Left renal cortex interstitium (tissue), 4 donors: ENCODE measurements around the gene PACRG. TPM values are rescaled to one million over a fixed set of nuclear protein-coding genes. Genes with fewer than 3 reads are reported as not detected.

ENCODE experiments used
- DNase-seq, 4 donors: peaks; one replicate each; pipeline ENCODE4 v3.0.0-alpha.2; 2013; ENCODE audit warnings: low read depth in 4 of 4, low spot score in 2 of 4, missing footprints in 1 of 4
- polyA plus RNA-seq, 4 donors: library from polyadenylated mRNA; unstranded; fragments of 120-200 nt; gene quantifications; one replicate each; pipeline ENCODE4 v1.2.1, GENCODE V29; 2013; ENCODE audit not compliant: insufficient read length in 4 of 4

Gene PACRG
- polyA plus RNA-seq, 4 donors: 13.7 to 20.1 (median 15.1) TPM

DNA sequence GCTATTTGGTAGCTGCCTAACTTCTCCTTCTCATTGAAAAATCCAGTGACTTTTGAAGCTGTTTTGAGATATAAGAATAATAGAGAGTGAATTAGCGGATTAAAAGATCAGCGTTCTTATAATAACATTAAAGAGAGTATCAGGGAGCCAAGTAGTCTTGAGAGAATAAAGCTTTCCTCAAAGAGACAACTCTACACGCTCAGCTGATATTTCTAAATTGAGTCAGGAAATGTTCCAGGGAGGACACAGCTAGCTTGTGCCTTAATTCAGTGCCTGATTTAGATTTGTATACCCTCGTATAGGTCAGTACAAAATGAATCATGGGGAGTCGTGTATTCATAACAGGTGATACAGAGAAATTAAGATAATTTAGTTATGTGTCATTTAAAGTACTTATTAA, 611.7 kb downstream of the PACRG start:
- DNase-seq: no peak

DNA sequence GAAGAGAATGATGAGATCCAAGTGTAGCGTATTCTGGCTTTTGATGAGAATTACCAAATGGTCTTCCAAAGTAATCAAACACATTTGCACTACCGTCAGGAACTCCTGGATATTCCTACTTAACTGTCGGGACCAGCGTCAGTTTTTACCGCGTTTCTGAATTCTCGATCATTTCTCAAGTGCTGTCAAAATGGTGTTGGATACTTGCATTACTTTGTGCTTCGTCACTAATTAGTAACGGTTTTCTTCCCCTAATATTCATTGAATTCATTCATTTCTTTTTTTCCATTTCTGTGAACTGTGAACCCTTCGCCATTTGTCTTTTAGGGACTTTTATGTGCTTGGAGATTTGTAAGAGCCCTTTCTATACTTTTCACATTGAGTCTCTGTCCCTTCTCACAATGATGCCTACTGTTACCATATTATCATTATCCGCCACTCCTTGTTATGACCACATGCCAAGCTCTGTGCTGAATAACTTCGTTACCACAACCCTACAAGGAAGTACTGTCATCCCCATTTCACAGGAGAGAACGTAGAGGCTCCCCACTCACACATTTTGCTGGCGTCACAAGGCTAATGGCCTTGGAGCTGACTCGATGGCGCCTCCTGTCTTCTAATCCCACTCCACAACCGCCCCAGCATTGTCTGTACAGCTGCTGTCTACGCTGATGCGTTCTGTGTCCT, 612.6 kb downstream of the PACRG start:
- no peak for DNase-seq

DNA sequence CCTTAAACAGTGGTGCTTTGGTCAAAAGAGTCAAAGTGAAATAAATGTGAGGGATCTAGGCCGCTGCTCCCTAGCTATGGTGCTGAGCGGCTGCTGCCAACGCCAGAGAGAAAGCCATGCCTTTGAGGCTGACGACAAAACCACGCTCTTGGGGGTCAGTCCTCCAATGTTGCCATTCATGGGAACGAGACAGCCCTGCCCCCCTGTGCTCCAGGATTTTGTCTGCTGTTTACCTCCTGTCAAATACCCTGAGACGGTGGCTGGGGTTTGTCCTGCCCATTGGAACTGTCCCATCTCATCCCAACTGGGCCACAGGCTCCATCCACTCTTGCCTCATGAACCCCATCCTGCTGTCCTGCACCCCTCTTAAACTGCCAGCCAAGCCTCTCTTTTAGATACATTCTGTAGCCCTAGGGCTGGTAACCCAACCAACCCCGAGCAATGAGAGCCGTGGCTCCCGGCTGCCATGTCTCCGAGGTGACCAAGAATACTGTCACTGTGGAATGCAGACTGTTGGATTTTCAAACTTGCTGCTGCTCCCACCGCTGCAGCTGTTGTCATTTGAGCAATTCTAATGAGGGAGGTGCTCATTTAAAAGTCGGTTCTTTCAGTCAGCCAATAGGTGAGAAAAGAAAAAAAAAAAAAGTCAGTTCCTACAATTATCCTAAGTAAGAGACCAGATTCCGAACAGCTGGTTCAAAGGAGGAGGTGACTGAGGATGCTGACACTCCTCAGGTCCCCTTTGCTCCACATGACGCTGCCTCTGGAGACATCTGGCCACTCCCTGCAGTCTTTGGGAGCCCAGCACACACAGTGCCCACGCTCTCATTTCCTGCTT, 613.7 kb downstream of the PACRG start:
- DNase-seq: no peak

DNA sequence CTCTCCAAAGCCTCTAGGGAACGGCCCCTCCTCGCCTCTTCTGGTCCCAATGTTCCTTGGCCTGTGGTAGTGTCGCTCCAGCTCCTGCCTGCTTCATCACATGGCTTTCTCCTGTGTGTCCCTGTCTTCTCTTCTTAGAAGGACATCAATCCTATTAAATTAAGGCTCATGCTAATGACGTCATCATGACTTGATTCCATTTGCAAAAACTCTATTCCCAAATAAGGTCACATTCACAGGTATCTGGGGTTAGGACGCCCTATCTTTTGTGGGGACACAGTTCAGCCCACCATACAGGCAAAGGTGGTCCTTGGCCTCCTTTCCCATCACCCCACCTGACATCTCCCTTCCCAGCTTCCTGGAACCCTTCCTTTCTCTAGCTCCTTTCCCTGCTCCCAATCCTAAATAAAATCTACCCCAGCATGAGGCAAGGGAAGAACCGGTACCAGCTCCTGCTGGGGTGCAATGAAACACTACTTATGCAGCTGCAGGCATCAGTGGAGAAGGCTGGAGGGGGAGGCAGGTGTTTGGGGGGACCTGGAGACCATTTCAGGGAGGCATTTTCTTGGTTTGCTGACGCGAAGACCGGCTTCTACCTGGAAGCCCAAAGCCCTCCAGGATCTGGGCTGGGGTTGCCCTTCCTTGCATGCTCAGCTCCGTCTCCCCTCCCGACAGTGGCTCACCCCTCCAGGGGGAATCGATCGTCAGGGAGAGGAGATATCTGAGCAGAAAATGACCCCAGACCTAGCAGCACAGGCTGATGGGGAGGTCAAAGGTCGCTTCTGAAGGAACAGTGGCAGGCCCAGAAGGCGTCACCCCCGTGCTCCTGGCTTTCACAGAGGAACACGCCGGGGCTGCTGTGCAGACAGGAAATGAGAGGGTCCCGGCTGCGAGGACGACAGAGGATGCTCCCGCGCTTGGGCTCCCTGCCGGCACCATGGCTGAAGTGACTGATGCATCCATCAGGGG, 615.1 kb downstream of the PACRG start:
- DNase-seq: no peak

DNA sequence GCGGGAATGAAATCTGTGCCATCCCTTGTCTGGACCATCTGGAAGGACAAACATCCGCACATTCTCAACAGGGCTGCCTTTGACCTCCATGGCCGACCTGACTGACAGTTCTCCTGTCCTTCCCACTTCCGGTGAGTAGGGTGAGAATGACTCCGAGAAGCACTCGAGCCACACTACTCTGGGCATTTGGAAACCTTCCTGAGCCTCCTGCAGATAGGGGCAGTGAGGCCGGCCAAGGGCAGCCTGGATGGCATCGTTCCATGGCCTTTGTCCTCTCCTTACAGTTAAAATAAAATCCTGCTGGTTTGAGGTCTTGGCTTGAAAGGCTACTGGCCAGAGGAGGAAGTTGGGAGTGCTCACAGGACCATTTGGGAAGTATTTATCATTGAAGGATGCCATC, 615.8 kb downstream of the PACRG start:
- DNase-seq: no peak

DNA sequence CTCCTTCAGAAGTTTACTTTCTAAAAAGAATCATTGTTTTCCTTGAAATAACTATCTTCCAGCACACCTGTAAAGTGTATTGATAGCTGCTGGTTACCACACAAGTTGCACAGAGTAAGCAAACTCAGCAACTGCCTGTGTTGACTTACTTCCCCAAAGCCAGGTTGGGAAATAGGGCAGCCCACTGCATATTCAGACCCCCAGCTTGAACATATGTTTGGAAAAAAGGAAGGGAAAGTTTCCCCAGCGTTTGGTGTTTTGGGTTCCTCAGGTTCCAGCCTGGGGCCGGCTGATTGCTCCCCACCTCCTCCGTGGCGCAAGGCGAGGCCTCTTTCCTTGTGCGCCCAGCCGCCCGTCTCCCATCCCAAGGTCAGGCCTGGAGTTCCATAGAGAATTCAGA, 616.6 kb downstream of the PACRG start:
- no peak for DNase-seq

DNA sequence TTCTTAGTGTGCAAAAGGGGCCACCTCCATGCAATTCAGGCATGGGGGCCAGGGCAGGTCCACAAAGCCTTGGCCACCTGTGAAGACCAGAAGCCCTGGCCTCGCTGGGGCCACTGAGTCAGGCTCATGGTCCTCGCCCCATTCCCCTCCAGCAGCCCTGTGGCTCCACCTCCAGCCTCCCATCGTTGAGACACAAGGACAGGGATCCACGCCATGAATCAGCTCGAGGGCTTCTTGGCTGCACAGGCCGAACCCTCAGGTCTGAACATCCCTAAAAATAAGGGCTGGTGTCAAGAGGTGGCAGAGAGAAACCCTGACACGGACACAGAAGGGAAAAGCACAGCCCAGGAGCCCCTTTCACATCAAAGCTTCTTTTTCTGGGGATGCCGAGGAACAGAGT, 618.2 kb downstream of the PACRG start:
- DNase-seq: no peak

DNA sequence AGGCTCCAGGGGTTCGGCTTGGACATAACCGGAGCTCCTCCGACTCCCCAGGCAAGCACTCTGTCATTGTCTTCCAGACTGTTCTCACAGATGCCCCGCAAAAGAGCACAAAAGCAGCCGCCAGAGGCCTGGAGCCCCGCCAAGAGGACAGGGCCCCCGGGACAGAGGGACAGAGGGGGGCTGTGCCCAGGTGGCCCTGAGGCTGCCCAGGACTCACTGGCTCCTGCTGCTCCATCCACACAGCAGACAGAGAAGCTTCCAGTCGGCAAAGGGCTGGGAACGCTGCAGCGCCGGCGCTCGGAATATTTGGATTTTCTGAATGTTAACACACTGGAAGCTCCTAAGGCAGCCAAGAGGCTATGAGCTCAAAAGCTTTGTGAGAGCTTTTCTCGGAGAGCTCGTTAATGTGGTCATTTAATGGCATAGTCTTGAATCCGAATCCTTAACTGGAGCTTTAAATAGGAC, 618.8 kb downstream of the PACRG start:
- no peak for DNase-seq

DNA sequence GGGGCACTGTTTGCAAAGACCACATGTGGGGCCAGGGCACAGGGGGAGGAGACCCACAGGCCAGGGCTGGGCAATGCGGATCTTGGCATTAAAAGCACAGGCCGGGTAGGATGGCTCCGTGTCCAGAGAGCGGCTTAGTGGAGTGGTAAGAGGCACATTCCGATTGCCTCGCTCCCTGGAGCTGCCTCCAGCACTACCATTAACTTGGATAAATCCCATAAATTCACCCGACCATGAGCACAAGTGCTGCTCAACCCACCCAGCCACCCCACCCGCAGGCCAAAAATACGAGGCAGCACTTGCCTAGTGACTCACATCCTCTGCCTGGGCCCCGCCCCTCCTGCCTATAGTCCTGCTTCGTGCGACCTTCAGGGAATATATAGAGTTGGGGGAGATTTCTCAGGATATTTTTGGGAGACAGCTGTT, 619.3 kb downstream of the PACRG start:
- DNase-seq: no peak

DNA sequence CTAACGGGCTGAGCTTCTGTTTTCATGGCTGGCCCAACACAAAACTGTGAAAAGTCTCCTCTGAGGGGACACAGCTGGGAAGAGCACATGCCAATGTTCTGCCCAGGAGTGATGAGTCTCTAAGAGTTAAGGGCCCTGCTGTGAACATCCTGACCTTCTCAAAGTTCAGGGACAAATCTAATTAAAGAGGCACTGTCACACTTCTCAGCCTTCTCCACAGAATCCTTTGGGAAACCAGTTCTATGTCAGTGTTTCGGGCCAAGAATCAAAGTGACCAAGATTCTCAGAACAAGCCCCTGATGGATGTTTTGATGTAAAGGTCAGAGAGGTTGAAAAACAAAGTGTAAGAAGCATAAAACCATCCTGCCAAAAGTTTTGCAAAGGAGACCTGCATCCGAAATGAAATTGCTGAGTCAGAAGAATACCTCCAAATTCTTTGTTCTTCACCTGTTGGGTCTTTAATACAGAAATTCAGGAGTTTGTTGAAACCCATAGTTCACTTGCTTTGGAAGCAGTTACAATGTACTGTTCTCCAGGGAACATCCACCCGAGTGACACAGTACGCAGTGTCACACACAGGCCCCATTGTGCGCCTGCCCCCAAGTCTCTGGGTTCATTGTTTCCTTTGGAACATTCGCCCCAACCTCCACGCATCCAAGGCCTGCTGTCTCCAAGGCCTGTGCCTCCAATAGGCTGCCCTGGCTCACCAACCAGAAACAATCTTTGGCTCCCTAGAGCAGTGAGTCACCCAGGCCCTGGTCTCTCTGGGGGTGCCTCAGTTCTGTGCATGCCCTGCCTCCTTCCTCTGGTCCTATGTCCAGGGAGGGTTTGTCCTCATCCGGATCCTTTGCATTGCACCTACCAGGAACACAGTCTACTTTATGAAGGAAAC, 621.3 kb downstream of the PACRG start:
- DNase-seq: no peak

DNA sequence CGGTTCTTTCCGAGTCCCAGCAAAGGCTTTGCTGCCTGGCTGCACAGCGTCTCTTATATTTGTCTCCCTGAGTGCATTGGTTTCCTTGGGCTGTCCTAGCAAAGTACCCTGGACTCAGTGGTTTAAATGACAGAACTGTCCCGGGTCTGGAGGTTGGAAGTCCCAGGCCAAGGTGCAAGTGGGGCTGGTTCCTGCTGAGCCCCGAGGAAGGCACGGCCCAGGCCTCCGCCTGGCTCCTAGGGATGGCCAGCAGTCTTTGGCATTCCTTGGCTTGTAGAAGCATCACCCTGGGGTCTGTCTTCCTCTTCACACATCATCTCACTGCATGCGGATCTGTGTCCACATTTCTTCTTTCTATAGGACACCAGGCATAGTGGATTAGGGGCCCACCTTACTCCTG, 621.9 kb downstream of the PACRG start:
- DNase-seq: no peak

DNA sequence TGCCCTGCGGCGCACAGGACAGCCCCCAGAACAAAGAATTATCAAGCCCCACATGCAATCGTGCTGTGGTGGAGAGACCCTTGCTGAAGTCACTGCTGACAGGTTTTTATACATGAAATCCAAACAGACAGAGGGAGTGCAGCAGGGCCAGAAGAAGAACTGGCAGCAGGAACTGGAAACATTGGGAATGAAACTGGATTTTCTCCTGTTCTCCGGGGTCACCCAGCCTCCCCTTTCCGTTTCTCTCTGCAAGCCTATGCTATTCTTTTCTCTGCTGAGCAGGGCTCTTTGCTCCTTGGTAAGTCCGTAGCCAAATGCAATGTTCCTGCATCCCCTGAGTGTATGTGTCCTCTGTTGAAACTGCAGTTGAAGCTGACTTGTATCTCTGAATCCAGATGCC, 623.2 kb downstream of the PACRG start:
- no peak for DNase-seq

DNA sequence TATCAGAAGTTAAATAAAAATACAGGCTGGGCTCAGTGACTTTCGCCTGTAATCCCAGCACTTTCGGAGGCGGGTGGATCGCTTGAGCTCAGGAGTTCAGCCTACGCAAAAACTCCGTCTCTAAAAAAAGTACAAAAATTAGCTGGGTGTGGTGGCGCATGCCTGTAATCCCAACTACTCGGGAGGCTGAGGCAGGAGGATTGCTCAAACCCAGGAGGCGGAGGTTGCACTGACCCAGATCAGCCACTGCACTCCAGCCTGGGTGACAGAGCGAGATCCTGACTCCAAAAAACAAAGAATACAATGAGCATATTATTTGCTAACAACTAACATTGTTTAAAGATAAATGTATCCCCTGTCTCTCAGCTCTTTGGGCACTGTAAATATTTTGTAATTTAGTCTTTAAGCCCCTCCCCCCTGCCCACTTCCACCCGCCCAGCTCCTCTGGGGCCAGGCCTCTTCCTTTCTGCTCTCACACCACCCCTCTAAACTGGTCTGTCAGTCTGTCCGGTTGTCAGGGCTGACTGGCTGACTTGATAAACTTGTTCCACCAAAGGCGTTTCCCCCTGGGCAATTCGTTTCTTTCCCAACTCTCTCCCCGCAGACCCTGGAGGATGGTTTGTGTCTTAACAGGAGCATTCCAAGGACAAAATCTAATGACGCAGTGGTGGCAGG, 624.4 kb downstream of the PACRG start:
- no peak for DNase-seq

DNA sequence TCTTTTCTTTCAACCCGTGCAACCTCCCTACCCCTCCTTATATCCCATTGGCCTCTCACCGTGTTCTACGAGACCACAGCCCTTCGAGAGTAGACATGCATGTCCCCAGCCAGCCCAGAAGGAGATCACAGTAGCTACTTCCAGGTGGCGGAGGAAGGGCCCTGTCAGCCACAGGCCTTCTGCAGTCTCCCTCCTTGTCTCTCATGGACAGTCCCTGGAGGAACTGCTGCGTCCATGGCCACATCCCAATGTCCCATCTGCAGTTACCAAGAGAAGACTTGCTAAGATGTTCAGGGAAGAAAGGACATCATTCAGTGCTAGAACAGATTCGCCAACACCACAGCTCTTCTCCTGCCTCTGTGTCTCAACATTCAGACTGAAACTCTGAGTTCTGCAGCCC, 625.2 kb downstream of the PACRG start:
- no peak for DNase-seq

DNA sequence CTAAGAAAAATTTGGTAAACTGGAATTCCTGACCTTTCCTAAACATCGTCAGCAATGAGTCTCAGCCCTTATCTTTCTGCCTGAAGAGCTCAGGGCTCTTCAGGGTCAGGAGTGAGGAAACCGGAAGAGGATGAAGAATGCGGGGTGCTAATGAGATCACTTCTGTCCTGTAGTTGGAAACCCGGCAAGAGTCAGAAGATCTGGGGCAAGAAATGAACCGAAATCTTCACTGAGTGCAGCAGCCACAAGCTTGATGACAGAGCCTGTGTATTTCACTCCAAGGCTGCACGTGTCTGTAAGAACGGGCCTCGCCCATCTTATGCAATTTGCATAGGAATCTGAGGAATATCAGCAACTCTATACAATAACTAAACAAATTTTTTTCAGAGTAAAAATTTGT, 626.3 kb downstream of the PACRG start:
- DNase-seq: no peak

DNA sequence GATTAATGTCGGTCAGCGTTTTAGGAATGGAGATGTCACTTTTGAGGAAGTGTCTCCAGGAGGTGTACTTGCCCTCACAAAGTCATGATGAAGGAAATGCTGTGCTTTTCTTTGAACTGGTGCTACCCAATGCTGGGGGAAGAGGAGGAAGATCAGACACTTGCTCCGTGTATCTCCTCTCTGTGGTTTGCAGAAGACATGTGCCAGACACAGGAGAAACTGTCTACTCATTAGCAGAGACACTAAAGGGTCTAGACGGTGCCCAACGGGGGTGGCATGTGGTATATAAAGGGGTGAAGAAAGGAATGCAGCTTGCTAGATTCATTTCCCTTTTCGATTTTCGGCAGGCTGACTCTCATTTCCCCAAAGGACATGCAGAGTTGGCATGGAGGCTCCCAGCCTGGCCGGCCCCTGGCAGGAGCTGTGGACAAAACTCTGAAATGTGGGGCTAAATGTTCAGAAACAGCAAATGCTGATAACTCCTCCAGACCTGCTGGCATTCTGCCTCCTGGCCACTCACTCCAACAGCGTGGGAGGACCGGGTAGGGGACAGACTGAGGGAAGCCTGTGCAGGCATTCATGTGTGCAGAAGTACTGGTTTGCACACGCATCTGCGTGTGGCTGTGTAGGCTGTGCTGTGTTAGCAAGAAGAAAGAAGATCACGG, 627.1 kb downstream of the PACRG start:
- DNase-seq: no peak

DNA sequence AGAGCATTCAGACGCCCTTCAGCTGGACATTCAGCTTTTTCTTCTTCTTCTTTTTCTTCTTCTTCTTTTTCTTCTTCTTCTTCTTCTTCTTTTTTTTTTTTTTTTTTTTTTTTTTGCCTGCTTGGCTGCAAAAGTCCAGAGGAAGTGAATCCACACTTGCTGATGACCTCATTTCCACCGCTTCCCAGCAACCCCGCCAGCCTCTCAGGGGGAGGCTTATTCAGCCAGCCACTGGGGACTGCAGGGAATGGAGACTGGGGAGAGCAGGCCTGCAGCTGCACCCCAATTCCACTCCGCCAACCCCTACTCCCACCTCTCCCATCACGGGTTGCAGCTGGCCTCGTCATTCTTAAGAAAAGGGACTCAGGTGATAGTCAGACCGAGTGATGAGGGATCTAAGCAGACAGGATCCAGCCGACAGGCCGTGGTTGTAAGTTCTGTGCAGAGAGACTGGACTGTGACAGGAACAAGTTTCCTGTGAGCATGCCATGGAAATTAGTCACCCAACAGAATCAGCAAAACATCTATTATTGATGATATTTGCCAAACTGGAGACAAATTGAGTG, 627.7 kb downstream of the PACRG start:
- no peak for DNase-seq

DNA sequence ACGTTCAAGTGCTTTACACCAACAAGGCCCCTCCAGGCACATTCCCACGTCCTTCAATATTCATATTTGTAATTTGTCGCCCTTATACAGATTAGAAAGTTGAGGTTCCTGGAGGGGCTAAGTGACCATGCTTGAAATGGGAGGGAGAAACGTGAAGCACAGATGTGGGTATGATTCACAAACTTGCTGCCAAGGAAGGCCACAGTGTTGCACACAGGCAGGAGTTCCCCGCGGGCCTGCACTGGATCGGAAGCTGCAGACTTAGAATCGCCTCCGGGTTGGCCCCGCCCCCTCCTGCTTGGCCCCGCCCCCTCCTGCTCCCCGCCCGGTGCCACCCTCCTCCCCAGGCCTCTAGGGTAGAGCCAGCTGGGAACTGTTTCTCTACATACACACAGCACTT, 628.5 kb downstream of the PACRG start:
- no peak for DNase-seq

DNA sequence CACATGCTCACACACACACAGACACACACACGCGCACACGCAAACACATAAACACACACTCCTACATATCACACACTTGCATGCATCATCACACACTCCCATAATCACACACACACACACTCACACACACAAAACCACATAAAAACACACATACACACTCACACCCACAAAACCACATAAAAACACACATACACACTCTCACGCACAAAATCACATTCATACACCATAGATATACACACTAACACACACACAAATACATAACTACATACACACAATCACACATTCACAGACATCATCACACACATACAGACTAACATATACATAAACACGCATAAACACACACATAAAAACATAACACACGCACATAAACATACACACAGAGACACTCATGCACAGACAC, 629.0 kb downstream of the PACRG start:
- DNase-seq: no peak
